ENCODE results near the gene C1orf53. TPM values are rescaled to one million over a fixed set of nuclear protein-coding genes. Genes with fewer than 3 reads are reported as not detected.

C1orf53 gene
- total and polyA plus RNA-seq, 9 of the 15 experiments (the other 6 are each of a cell fraction or from before 2014, with no cell fraction given): 0.31 to 3.2 (median 2.3) TPM

DNA sequence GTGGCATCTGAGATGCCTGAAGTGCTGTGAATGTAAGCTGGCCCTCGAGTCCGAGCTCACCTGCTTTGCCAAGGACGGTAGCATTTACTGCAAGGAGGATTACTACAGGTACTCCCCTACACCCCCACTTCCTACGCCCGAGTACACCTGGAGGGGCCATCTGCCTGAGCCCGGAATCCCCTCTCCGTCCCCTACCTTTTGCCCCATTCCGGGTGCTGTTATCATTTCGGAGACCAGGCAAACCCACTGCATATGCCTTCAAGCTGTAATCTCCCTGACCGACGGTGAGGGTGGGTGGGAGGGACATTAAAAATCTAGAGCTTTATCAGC, 17.6 kb downstream of the C1orf53 start (continued):
- TF ChIP-seq, protein P1, sequence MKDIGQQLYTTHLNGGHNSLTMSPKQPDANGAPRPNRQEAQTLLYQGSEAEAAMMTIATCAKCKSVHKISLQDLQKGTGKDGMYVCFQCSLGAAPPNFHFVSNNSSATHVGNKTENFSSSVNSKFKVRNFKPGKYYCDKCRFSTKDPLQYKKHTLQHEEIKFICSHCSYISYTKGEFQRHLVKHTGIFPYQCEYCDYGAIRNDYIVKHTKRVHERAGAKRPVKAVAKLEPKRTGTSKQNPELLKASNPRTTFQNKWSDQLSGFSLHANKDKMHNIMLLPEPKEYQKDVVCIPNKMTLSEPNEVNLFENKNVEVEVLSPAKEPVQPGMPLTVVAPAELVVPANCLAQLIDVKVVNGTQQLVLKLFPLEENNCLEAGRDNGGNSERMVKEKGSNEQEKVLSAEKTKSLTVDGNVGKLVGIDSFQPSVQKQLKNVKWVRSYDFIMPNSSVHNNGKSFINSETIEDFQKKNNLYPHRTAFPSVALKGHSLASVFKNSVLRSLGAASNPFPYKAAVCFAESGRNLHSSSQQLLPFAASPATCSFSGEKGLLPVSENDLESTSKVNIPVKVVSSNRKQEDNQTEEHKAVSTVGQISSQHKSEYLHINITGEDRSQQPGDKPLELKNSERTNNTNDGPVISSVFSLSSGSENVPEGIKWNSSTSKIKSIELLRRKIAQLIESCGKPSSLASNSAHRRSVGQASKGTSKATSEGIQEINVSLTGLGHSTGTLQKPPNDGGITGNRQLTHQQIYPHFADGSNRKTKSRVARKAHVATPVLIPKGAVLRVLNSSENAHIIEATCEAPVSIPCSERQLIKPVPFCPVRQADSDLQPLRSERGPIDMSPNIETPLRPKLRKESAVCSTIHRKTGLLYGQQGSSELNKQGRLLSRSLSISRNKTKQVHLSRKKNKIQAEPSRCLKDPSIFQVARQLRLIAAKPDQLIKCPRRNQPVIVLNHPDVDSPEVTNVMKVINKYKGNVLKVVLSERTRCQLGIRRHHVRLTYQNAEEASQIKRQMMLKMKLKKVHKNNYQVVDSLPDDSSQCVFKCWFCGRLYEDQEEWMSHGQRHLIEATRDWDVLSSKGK (CRISPR knock-in tag; IDR thresholded peaks at IDR 0.05): no peak
- TF ChIP-seq ZNF175 (CRISPR knock-in tag; IDR thresholded peaks at IDR 0.05; ENCODE audit: low read depth) (no peak), POLR3G (IDR thresholded peaks at IDR 0.05; ENCODE audit: extremely low read depth, insufficient read length, insufficient replicate concordance) (no peak)

DNA sequence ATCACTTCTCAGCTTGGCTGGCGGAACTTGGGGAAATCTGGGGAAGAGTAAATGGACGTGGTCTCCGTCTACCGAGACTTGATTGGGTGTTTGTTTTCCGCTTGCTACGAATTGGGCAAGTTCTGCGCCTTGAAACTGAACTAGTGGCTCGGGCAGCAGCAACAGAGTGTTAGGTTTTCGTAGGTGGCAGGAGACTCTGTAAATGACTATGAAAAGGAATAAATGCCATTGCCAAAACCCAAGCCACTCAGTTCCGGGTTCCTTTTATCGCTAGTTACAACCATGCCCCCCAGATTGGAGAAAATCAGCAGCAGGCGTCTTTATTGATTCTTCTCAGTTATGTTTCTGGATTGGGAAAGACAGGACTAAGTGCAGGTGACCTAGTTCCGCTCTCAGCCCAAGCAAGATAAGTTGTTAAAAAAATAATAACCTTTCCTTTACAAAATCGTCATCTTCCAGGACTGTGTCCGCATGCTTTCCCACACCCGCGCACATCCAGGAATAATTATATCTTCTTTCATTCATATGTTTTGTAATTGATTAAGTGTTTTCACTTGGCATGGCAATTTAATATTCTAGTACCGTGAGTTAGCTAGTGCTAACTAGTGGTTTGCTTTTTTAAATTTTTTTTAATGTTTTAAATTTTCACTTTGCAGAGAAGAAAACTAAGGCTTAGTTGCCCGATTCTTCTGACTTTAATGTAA, 18.1 kb downstream of the C1orf53 start:
- H3K4me3 ChIP-seq: no peak overlapping the region
- H3K9me1 ChIP-seq (ENCODE audit: control insufficient read depth, insufficient read depth, low read length): no peaks in the 10 kb centered on the region
- H2AFZ ChIP-seq (ENCODE audit: low read depth, low read length): no peak overlapping the region
- CTCF ChIA-PET (ENCODE audit: low intra/inter-chr PET ratio): interaction anchor here (0.7 kb wide), 2 partner anchors 228 to 299 kb away, joined by 3 to 4 read pairs; no protein-coding TSS in a partner anchor
- H3K79me2 ChIP-seq (ENCODE audit: control insufficient read depth, insufficient read depth, low read length): no peaks in the 10 kb centered on the region
- H3K9me3 ChIP-seq (replicated peaks; ENCODE audit: control insufficient read depth, insufficient read depth, low read depth, low read length): no peaks in the 10 kb centered on the region
- in situ Hi-C loops (cut with MboI) (loop anchor here (5.0 kb wide), 1 partner anchor 398 kb away; no protein-coding TSS in a partner anchor), intact Hi-C loops (cut with micrococcal nuclease) (loop anchor here (5.0 to 10.0 kb wide), 4 partner anchors 143 to 586 kb away; partner anchors contain the start of gene DENND1B)
- ATAC-seq: no peak
- H3K27ac ChIP-seq (ENCODE audit: extremely low read depth, low read depth, low read length): no peak overlapping the region
- no peaks in the 10 kb centered on the region for H3K36me3 ChIP-seq (ENCODE audit: control insufficient read depth, insufficient read depth, low read length)
- no peak for DNase-seq (ENCODE audit: extremely low read depth in 1 of 4, low spot score in 3 of 4)
- H3K4me1 ChIP-seq (replicated peaks in 1 of 2; ENCODE audit: control insufficient read depth in 2 of 2, insufficient read depth in 2 of 2, low read length in 2 of 2): peaks cover 7 to 33% of the 10 kb centered on the region in 2 experiments; a peak in 4 of 5 replicates
- no peaks in the 10 kb centered on the region for H4K20me1 ChIP-seq (replicated peaks; ENCODE audit: control insufficient read depth, insufficient read depth, low read length)
- no TSS peak for BruUV-seq (replicated peaks)
- TF ChIP-seq MAZ (CRISPR knock-in tag; conservative IDR thresholded peaks at IDR 0.05 in 1 of 2, IDR thresholded peaks at IDR 0.05 in 1 of 2) (0 out of 4 replicates have a peak, but pooled peaks of 1 of the 2 experiments have one; percentile 18), NFE2 (IDR thresholded peaks at IDR 0.05; ENCODE audit: low read depth) (no peak), ARID1B (IDR thresholded peaks at IDR 0.05) (no peak)
- TF ChIP-seq, protein P2, sequence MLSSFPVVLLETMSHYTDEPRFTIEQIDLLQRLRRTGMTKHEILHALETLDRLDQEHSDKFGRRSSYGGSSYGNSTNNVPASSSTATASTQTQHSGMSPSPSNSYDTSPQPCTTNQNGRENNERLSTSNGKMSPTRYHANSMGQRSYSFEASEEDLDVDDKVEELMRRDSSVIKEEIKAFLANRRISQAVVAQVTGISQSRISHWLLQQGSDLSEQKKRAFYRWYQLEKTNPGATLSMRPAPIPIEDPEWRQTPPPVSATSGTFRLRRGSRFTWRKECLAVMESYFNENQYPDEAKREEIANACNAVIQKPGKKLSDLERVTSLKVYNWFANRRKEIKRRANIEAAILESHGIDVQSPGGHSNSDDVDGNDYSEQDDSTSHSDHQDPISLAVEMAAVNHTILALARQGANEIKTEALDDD (IDR thresholded peaks at IDR 0.05): peak; percentile 67
- peaks cover 56 to 67% of the 10 kb centered on the region in 2 experiments for H3K27me3 ChIP-seq (ENCODE audit: control insufficient read depth in 2 of 2, insufficient read depth in 2 of 2, low read length in 2 of 2)
- H3K4me2 ChIP-seq (ENCODE audit: insufficient read depth, low read length): no peak overlapping the region
- H3K9ac ChIP-seq (ENCODE audit: insufficient read depth in 1 of 2, low read depth in 2 of 2, low read length in 2 of 2): no peak overlapping the region
- WGBS (ENCODE audit: insufficient coverage, low coverage, missing lambda C conversion rate): 25% methylated on average over 18 of the region's 19 CpGs
- FAIRE-seq: peak; percentile 23
- POLR2A ChIA-PET: no interaction called here
